Stimulated activated naive B cell treated with anti-CD40 and anti-IgM and Interleukin-4, amounts not matched to agents 10 μg/mL and 1 μg/mL and 100 μg/mL, for 72 hours (primary cell): Measurements from ENCODE around the gene PBXIP1.

Experiments used
- ATAC-seq, 2 donors: fragments of 150-1000 bp; cut with Tn5 transposase; replicated peaks; 2 replicates each; pipeline ENCODE4 v1.10.0; 2021; ENCODE audit warnings: moderate library complexity in 1 of 2
- DNase-seq: peaks from one replicate; pipeline ENCODE4 v3.0.0; 2021
- H3K27ac Mint-ChIP-seq: one replicate; pipeline ENCODE4 v1.8.0; 2022; ENCODE audit warnings: mild to moderate bottlenecking, mixed read lengths
- H3K27me3 Mint-ChIP-seq, 2 donors: one replicate each; pipeline ENCODE4 v1.8.0; 2022; ENCODE audit warnings: mixed read lengths in 2 of 2
- H3K36me3 Mint-ChIP-seq, 2 donors: one replicate each; pipeline ENCODE4 v1.8.0; 2022; ENCODE audit warnings: mixed read lengths in 2 of 2, mild to moderate bottlenecking in 1 of 2
- H3K4me1 Mint-ChIP-seq, 2 donors: one replicate each; pipeline ENCODE4 v1.8.0; 2022; ENCODE audit warnings: mixed read lengths in 2 of 2, mild to moderate bottlenecking in 1 of 2
- H3K4me3 Mint-ChIP-seq, 2 donors: one replicate each; pipeline ENCODE4 v1.8.0; 2022; ENCODE audit warnings: mild to moderate bottlenecking in 2 of 2, mixed read lengths in 2 of 2, moderate library complexity in 1 of 2
- H3K9me3 Mint-ChIP-seq, 2 donors: one replicate each; pipeline ENCODE4 v1.8.0; 2022; ENCODE audit warnings: mixed read lengths in 2 of 2, mild to moderate bottlenecking in 1 of 2

The PBXIP1 gene

GRCh38 chr1:154955718-154956543 is at the start of gene PBXIP1:
Gene PBXIP1, minus strand, starts transcription at chr1:154956099. Its CDS starts 2,378 bp downstream, at chr1:154953721.
- H3K27me3 Mint-ChIP-seq, result no peaks in the 10 kb centered on the region
- H3K36me3 Mint-ChIP-seq, result peaks cover 7 to 11% of the 10 kb centered on the region in 2 donors
- no peaks in the 10 kb centered on the region for H3K9me3 Mint-ChIP-seq
- peak within 1 kb of the TSS; percentile 93 to 94 for H3K4me3 Mint-ChIP-seq
- ATAC-seq (peak; percentile 75 to 83), DNase-seq (peak; percentile 83)
- H3K4me1 Mint-ChIP-seq, result peaks cover 58 to 86% of the 10 kb centered on the region in 2 donors
- H3K27ac Mint-ChIP-seq, result peak within 1 kb of the TSS; percentile 96

GRCh38 chr1:155005076-155006011 is 49.4 kb upstream of the PBXIP1 start:
- H3K4me3 Mint-ChIP-seq, result peak overlapping the region; percentile 53
- ATAC-seq (no peak), DNase-seq (no peak)
- H3K4me1 Mint-ChIP-seq, result peaks cover 49 to 76% of the 10 kb centered on the region in 2 donors
- H3K9me3 Mint-ChIP-seq, result no peaks in the 10 kb centered on the region
- H3K27me3 Mint-ChIP-seq, result no peaks in the 10 kb centered on the region
- peak overlapping the region; percentile 94 for H3K27ac Mint-ChIP-seq
- peaks cover 11 to 30% of the 10 kb centered on the region in 2 donors for H3K36me3 Mint-ChIP-seq

- Mint-ChIP-seq H3K4me1 (peaks cover 43 to 76% of the 10 kb centered on the region in 2 donors), H3K9me3 (no peaks in the 10 kb centered on the region), H3K36me3 (peaks cover 7 to 22% of the 10 kb centered on the region in 2 donors), H3K4me3 (peak overlapping the region; percentile 93 to 97), H3K27me3 (no peaks in the 10 kb centered on the region), H3K27ac (peak overlapping the region; percentile 94)
- DNase-seq (no peak), ATAC-seq (no peak)
Measured at GRCh38 chr1:155004352-155005075, 48.6 kb upstream of the PBXIP1 start.

GRCh38 chr1:155003766-155004351 is 48.0 kb upstream of the PBXIP1 start:
- ATAC-seq (no peak), DNase-seq (no peak)
- no peaks in the 10 kb centered on the region for H3K9me3 Mint-ChIP-seq
- H3K4me1 Mint-ChIP-seq, result peaks cover 42 to 74% of the 10 kb centered on the region in 2 donors
- H3K27me3 Mint-ChIP-seq, result no peaks in the 10 kb centered on the region
- peaks cover 4 to 18% of the 10 kb centered on the region in 2 donors for H3K36me3 Mint-ChIP-seq
- H3K4me3 Mint-ChIP-seq, result peak overlapping the region; percentile 93 to 97
- H3K27ac Mint-ChIP-seq, result peak overlapping the region; percentile 94

GRCh38 chr1:155003227-155003765 is 47.4 kb upstream of the PBXIP1 start:
- peaks cover 40 to 73% of the 10 kb centered on the region in 2 donors for H3K4me1 Mint-ChIP-seq
- DNase-seq, result no peak

GRCh38 chr1:155002464-155003226 is 46.7 kb upstream of the PBXIP1 start, which contains the start of gene ZBTB7B:
Gene ZBTB7B, plus strand, starts transcription at chr1:155002802. Its CDS starts 11,859 bp downstream, at chr1:155014661.
- ATAC-seq (peak in 1 of 2 donors; percentile 0), DNase-seq (no peak)
- peak within 1 kb of the TSS; percentile 97 to 98 for H3K4me3 Mint-ChIP-seq
- peaks cover 42 to 73% of the 10 kb centered on the region in 2 donors for H3K4me1 Mint-ChIP-seq
- peaks cover 3 to 11% of the 10 kb centered on the region in 2 donors for H3K36me3 Mint-ChIP-seq
- peak within 1 kb of the TSS; percentile 99 for H3K27ac Mint-ChIP-seq
- no peaks in the 10 kb centered on the region for H3K9me3 Mint-ChIP-seq
- no peaks in the 10 kb centered on the region for H3K27me3 Mint-ChIP-seq

More at GRCh38 chr1:155003227-155003765, 47.4 kb upstream of the PBXIP1 start:
- Mint-ChIP-seq H3K27me3 (no peaks in the 10 kb centered on the region), H3K4me3 (peak overlapping the region; percentile 93 to 97), H3K36me3 (peaks cover 3 to 14% of the 10 kb centered on the region in 2 donors), H3K27ac (peak overlapping the region; percentile 94), H3K9me3 (no peaks in the 10 kb centered on the region)
- ATAC-seq, result no peak

GRCh38 chr1:155001675-155002463 is 46.0 kb upstream of the PBXIP1 start:
- peak overlapping the region; percentile 97 to 98 for H3K4me3 Mint-ChIP-seq
- H3K4me1 Mint-ChIP-seq, result peaks cover 42 to 72% of the 10 kb centered on the region in 2 donors
- no peaks in the 10 kb centered on the region for H3K9me3 Mint-ChIP-seq
- ATAC-seq, result peak; percentile 65 to 73
- H3K27ac Mint-ChIP-seq, result peak overlapping the region; percentile 99
- peak; percentile 98 for DNase-seq
- H3K27me3 Mint-ChIP-seq, result no peaks in the 10 kb centered on the region
- H3K36me3 Mint-ChIP-seq, result peaks cover 3 to 11% of the 10 kb centered on the region in 2 donors

- Mint-ChIP-seq H3K4me3 (peak overlapping the region; percentile 97 to 98), H3K27me3 (no peaks in the 10 kb centered on the region), H3K36me3 (peaks cover 3 to 6% of the 10 kb centered on the region in 2 donors), H3K9me3 (no peaks in the 10 kb centered on the region), H3K27ac (peak overlapping the region; percentile 99), H3K4me1 (peaks cover 36 to 69% of the 10 kb centered on the region in 2 donors)
- ATAC-seq, result no peak
- DNase-seq, result no peak
Measured at GRCh38 chr1:155001425-155001674, 45.5 kb upstream of the PBXIP1 start.

- H3K27ac Mint-ChIP-seq, result peak overlapping the region; percentile 99
- peaks cover 3% of the 10 kb centered on the region in 2 donors for H3K36me3 Mint-ChIP-seq
- peak overlapping the region; percentile 97 to 98 for H3K4me3 Mint-ChIP-seq
- DNase-seq, result peak; percentile 87
- H3K27me3 Mint-ChIP-seq, result no peaks in the 10 kb centered on the region
- peak; percentile 45 to 50 for ATAC-seq
- H3K4me1 Mint-ChIP-seq, result peaks cover 36 to 69% of the 10 kb centered on the region in 2 donors
- no peaks in the 10 kb centered on the region for H3K9me3 Mint-ChIP-seq
Measured at GRCh38 chr1:155000726-155001424, 45.0 kb upstream of the PBXIP1 start.

GRCh38 chr1:155000411-155000725 is 44.5 kb upstream of the PBXIP1 start:
- Mint-ChIP-seq H3K27ac (peak overlapping the region; percentile 95), H3K36me3 (peaks cover 3% of the 10 kb centered on the region in 2 donors), H3K9me3 (no peaks in the 10 kb centered on the region), H3K27me3 (no peaks in the 10 kb centered on the region), H3K4me3 (peak overlapping the region; percentile 97 to 98), H3K4me1 (peaks cover 32 to 66% of the 10 kb centered on the region in 2 donors)
- no peak for DNase-seq
- ATAC-seq, result peak in 1 of 2 donors; percentile 1

GRCh38 chr1:154999571-155000410 is 43.9 kb upstream of the PBXIP1 start:
- ATAC-seq (peak; percentile 23 to 26), DNase-seq (peak; percentile 75)
- Mint-ChIP-seq H3K4me3 (peak overlapping the region; percentile 97 to 98), H3K27ac (peak overlapping the region; percentile 94), H3K4me1 (peaks cover 31 to 65% of the 10 kb centered on the region in 2 donors), H3K36me3 (peaks cover 3% of the 10 kb centered on the region in 2 donors), H3K9me3 (no peaks in the 10 kb centered on the region), H3K27me3 (no peaks in the 10 kb centered on the region)
